HepG2 (cell line): ENCODE measurements around the gene ATF6. TPM values are rescaled to one million over a fixed set of nuclear protein-coding genes. Genes with fewer than 3 reads are reported as not detected.

Experiments
- NCOR1 ChIP-seq: fragments of 200-600 bp; sonication (generic); IDR thresholded peaks from 2 replicates; pipeline ENCODE4 v1.7.0; 2017; ENCODE audit warnings: antibody characterized with exemption, low read length, borderline replicate concordance
- NFIB ChIP-seq: sonication (generic); formaldehyde crosslinking; IDR thresholded peaks from 2 replicates; pipeline ENCODE4 v1.9.0; 2021; ENCODE audit warnings: missing genetic modification reagents, mild to moderate bottlenecking, borderline replicate concordance
- NR1H2 ChIP-seq: sonication (generic); formaldehyde crosslinking; IDR thresholded peaks from 2 replicates; pipeline ENCODE4 v1.8.1; 2022; ENCODE audit warnings: low read depth, missing genetic modification reagents, borderline replicate concordance
- PHF21A ChIP-seq: sonication (generic); formaldehyde crosslinking; IDR thresholded peaks from 2 replicates; pipeline ENCODE4 v1.5.0; 2020; ENCODE audit warnings: mild to moderate bottlenecking, missing genetic modification reagents
- REXO4 ChIP-seq: sonication (generic); formaldehyde crosslinking; IDR thresholded peaks from 2 replicates; pipeline ENCODE4 v1.8.0; 2022; ENCODE audit warnings: missing genetic modification reagents, mild to moderate bottlenecking, borderline replicate concordance
- SNAPC2 ChIP-seq: sonication (generic); formaldehyde crosslinking; IDR thresholded peaks from 2 replicates; pipeline ENCODE4 v1.8.1; 2022; ENCODE audit warnings: mild to moderate bottlenecking, missing genetic modification reagents
- SOX5 ChIP-seq: IDR thresholded peaks from 2 replicates; pipeline ENCODE4 v1.6.1; 2016; ENCODE audit warnings: borderline replicate concordance
- SP2 ChIP-seq: sonication (generic); formaldehyde crosslinking; IDR thresholded peaks from 2 replicates; pipeline ENCODE4 v1.5.1; 2020; ENCODE audit warnings: mild to moderate bottlenecking, missing genetic modification reagents
- TEAD3 ChIP-seq: optimal IDR thresholded peaks from 2 replicates; pipeline ENCODE3; 2016; ENCODE audit warnings: borderline replicate concordance
- ZMAT3 ChIP-seq: sonication (generic); formaldehyde crosslinking; conservative IDR thresholded peaks from 2 replicates; pipeline ENCODE4 v1.7.0; 2021; ENCODE audit warnings: missing genetic modification reagents
- ZNF530 ChIP-seq: sonication (generic); formaldehyde crosslinking; IDR thresholded peaks from 2 replicates; pipeline ENCODE4 v1.5.0; 2020; ENCODE audit warnings: low read depth, mild to moderate bottlenecking, missing genetic modification reagents
- ZNF558 ChIP-seq: sonication (generic); formaldehyde crosslinking; IDR thresholded peaks from 2 replicates; pipeline ENCODE4 v1.9.0; 2022; ENCODE audit warnings: mild to moderate bottlenecking, missing genetic modification reagents, borderline replicate concordance
- ZNF569 ChIP-seq: sonication (generic); formaldehyde crosslinking; IDR thresholded peaks from 2 replicates; pipeline ENCODE4 v1.5.0; 2020; ENCODE audit warnings: mild to moderate bottlenecking, missing genetic modification reagents, moderate library complexity, borderline replicate concordance
- ZNF570 ChIP-seq: sonication (generic); formaldehyde crosslinking; IDR thresholded peaks from 2 replicates; pipeline ENCODE4 v1.4.0; 2020; ENCODE audit warnings: mild to moderate bottlenecking, missing genetic modification reagents, borderline replicate concordance
- ZNF589 ChIP-seq: sonication (generic); formaldehyde crosslinking; conservative IDR thresholded peaks from 2 replicates; pipeline ENCODE4 v1.8.0; 2022; ENCODE audit warnings: mild to moderate bottlenecking, moderate library complexity, missing genetic modification reagents
- ZNF672 ChIP-seq: sonication (generic); formaldehyde crosslinking; IDR thresholded peaks from 2 replicates; pipeline ENCODE4 v1.8.1; 2022; ENCODE audit warnings: missing genetic modification reagents
- ZNF7 ChIP-seq: IDR thresholded peaks from 2 replicates; pipeline ENCODE4 v1.6.1; 2016; ENCODE audit warnings: missing biosample characterization, missing genetic modification reagents
- polyA plus RNA-seq, 8 experiments: library from polyadenylated mRNA; depleted of rRNA in 3 of 8; stranded (reverse) in 7 of 8; unstranded in 1 of 8; fragments of >200 nt; fragmentation: Illumina TruSeq in 4 of 8; extraction: Trizol in 4 of 8; gene quantifications; 2 replicates each; pipeline versions ENCODE4 v1.2.1 to v1.2.3, GENCODE V29; 2011 to 2016; ENCODE audit warnings: low read depth in 4 of 8, missing spikeins in 1 of 8, mixed read lengths in 1 of 8; ENCODE audit not compliant: insufficient read depth in 1 of 8
- total RNA-seq, 5 experiments: library from RNA; depleted of rRNA; stranded (reverse); fragments of >200 nt; fragmentation: Illumina TruSeq; extraction: Trizol; gene quantifications; 2 replicates each; pipeline ENCODE4 v1.2.3, GENCODE V29; 2016; ENCODE audit warnings: low read depth in 1 of 5
- TF ChIP-seq, protein P1 (sequence below): sonication (generic); formaldehyde crosslinking; IDR thresholded peaks from 2 replicates; pipeline ENCODE4 v1.4.0; 2020; ENCODE audit warnings: missing genetic modification reagents
- TF ChIP-seq, protein P2 (sequence below): sonication (generic); formaldehyde crosslinking; IDR thresholded peaks from 2 replicates; pipeline ENCODE4 v1.5.0; 2020; ENCODE audit warnings: mild to moderate bottlenecking, missing genetic modification reagents, borderline replicate concordance

ATF6 gene
- total and polyA plus RNA-seq, 2 of the 13 experiments (the other 11 are each of a cell fraction or from before 2014, with no cell fraction given) = 13.2 to 14.5 TPM

- TF ChIP-seq ZMAT3 (CRISPR knock-in tag) = no peak
- TF ChIP-seq ZNF530 (CRISPR knock-in tag) = no peak
- no peak for TF ChIP-seq ZNF7 (CRISPR knock-in tag)
- no peak for TF ChIP-seq SNAPC2 (CRISPR knock-in tag)
- TF ChIP-seq NFIB (CRISPR knock-in tag) = no peak
- no peak for TF ChIP-seq ZNF672
- no peak for TF ChIP-seq SOX5 (CRISPR knock-in tag)
- TF ChIP-seq, protein P1, sequence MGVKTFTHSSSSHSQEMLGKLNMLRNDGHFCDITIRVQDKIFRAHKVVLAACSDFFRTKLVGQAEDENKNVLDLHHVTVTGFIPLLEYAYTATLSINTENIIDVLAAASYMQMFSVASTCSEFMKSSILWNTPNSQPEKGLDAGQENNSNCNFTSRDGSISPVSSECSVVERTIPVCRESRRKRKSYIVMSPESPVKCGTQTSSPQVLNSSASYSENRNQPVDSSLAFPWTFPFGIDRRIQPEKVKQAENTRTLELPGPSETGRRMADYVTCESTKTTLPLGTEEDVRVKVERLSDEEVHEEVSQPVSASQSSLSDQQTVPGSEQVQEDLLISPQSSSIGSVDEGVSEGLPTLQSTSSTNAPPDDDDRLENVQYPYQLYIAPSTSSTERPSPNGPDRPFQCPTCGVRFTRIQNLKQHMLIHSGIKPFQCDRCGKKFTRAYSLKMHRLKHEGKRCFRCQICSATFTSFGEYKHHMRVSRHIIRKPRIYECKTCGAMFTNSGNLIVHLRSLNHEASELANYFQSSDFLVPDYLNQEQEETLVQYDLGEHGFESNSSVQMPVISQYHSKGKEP (CRISPR knock-in tag) = no peak
- TF ChIP-seq TEAD3 = no peak
- TF ChIP-seq NCOR1 = no peak
- no peak for TF ChIP-seq PHF21A (CRISPR knock-in tag)
- no peak for TF ChIP-seq NR1H2 (CRISPR knock-in tag)
- TF ChIP-seq ZNF569 (CRISPR knock-in tag) = no peak
- TF ChIP-seq REXO4 (CRISPR knock-in tag) = no peak
- TF ChIP-seq, protein P2, sequence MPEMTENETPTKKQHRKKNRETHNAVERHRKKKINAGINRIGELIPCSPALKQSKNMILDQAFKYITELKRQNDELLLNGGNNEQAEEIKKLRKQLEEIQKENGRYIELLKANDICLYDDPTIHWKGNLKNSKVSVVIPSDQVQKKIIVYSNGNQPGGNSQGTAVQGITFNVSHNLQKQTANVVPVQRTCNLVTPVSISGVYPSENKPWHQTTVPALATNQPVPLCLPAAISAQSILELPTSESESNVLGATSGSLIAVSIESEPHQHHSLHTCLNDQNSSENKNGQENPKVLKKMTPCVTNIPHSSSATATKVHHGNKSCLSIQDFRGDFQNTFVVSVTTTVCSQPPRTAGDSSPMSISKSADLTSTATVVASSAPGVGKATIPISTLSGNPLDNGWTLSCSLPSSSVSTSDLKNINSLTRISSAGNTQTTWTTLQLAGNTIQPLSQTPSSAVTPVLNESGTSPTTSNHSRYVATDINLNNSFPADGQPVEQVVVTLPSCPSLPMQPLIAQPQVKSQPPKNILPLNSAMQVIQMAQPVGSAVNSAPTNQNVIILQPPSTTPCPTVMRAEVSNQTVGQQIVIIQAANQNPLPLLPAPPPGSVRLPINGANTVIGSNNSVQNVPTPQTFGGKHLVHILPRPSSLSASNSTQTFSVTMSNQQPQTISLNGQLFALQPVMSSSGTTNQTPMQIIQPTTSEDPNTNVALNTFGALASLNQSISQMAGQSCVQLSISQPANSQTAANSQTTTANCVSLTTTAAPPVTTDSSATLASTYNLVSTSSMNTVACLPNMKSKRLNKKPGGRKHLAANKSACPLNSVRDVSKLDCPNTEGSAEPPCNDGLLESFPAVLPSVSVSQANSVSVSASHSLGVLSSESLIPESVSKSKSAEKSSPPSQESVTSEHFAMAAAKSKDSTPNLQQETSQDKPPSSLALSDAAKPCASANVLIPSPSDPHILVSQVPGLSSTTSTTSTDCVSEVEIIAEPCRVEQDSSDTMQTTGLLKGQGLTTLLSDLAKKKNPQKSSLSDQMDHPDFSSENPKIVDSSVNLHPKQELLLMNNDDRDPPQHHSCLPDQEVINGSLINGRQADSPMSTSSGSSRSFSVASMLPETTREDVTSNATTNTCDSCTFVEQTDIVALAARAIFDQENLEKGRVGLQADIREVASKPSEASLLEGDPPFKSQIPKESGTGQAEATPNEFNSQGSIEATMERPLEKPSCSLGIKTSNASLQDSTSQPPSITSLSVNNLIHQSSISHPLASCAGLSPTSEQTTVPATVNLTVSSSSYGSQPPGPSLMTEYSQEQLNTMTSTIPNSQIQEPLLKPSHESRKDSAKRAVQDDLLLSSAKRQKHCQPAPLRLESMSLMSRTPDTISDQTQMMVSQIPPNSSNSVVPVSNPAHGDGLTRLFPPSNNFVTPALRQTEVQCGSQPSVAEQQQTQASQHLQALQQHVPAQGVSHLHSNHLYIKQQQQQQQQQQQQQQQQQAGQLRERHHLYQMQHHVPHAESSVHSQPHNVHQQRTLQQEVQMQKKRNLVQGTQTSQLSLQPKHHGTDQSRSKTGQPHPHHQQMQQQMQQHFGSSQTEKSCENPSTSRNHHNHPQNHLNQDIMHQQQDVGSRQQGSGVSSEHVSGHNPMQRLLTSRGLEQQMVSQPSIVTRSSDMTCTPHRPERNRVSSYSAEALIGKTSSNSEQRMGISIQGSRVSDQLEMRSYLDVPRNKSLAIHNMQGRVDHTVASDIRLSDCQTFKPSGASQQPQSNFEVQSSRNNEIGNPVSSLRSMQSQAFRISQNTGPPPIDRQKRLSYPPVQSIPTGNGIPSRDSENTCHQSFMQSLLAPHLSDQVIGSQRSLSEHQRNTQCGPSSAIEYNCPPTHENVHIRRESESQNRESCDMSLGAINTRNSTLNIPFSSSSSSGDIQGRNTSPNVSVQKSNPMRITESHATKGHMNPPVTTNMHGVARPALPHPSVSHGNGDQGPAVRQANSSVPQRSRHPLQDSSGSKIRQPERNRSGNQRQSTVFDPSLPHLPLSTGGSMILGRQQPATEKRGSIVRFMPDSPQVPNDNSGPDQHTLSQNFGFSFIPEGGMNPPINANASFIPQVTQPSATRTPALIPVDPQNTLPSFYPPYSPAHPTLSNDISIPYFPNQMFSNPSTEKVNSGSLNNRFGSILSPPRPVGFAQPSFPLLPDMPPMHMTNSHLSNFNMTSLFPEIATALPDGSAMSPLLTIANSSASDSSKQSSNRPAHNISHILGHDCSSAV (CRISPR knock-in tag) = no peak
- no peak for TF ChIP-seq ZNF558 (CRISPR knock-in tag)
- TF ChIP-seq ZNF589 (CRISPR knock-in tag) = peak; percentile 76; the same call in 1 of the 2 replicates
- no peak for TF ChIP-seq ZNF570
- TF ChIP-seq SP2 = no peak
These were observed 39.5 kb upstream of the ATF6 start (continued) for GRCh38 chr1:161726473-161727255.
